HG03103 (cell line): ENCODE results near the gene CNTN6.
"Not testable (repeated sequence)": the region's sequence is repeated elsewhere in the genome, so short reads cannot be mapped to it uniquely, and the experiment has no call there.

Source experiments
- ATAC-seq: cut with Tn5 transposase; IDR thresholded peaks from one replicate; pipeline ENCODE4 v1.9.1; 2021; ENCODE audit warnings: low read depth; ENCODE audit not compliant: unreplicated experiment

The CNTN6 gene

DNA sequence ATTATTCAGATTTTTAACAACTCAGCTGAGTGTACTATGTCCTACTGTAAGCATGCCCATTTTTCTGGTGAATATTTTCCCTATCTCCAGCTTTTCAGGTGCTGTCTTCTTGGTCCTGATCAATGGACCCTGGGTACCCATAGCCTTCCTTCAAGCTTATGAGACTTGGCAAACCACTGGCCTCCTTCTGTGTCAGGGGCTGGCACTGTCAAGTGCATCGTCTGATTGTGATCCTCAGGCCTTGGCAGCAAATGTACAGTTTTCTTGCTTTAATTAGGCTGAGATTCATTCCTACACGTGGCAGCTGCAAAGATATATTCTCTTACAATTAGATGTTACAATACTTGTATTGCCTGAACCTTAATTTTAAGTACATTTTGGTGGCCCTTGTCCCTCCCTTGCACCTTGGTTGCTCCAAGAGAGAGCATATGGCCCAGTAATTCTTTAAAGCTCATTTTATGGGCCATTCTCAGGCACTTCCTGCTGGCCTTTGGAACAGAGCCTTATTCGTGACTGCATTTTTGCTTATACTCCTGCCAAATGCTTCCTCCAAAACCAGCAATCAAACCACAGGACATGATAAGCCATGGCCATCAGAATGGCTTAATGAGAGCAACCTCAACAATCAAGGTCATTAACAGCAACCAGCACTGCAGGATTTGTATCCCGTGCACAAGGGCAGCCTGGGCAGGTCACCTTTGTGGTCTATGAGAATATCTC lies 179.9 kb downstream of the CNTN6 start:
- no peak for ATAC-seq

DNA sequence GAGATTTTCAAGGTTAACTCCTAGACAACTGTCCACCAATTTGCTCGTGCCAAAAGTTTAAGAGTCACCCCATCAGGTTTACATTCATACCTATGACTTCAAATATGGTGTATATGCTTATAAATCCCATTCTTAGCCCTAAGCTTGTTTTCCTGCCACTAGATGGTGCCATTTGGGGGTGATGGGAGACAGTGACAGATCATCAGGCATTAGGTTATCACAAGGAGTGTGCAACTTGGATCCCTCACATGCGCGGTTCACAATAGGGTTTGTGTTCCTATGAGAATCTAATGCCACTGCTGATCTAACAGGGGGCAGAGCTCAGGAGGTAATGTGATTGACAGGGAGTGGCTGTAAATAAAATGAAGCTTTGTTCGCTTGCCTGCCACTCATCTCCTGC lies 182.7 kb downstream of the CNTN6 start:
- ATAC-seq = no peak

DNA sequence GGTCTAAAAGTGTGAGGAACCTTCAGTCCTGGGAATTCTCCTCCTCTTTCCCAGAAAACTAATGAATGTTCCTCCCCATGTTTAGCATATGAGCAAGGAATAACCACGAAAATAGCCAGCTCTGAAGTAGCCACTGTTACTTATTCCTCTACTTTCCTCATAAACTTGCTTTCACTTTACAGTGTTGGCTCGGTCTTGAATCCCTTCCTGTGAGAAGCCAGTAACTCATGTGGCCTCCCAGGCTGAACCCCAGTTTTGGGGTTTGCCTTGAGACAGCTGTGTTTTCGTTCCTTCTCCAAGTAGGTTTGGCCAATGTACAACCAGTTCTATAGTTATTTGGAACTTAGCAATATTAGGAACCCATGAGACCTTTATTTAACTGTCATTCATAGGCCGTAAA lies 195.0 kb downstream of the CNTN6 start:
- no peak for ATAC-seq

DNA sequence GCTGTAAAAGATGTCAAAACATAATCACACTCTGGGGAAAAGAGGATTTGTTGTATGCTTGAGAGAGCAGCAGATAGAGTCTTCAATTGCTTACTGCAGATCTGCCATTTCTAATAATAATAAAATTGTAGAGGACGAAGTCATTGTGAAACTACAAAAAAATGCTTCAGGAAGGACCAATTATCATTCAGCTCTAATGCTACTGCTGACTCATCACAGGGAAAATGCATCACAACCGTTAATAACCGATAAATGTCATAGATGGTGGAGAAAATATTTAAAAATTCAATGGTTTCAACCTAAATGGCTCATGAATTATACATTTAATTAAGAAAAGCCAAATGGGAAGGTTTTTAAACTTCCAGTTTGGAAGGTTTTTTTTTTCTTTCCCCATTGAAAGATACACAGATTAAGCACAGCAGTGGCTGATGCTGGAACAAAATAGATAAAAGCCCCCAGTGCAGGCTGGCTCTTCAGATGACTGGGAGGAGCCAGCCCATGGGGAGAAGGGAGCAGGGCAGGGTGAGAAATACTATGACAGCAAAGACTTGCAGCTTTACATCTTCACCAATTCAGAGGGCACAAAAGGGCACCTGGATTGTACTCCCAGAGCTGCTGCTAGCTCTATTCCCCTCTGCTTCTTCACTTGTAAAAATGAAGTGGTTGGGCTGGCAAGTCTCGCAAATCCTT lies 196.1 kb downstream of the CNTN6 start:
- no peak for ATAC-seq

DNA sequence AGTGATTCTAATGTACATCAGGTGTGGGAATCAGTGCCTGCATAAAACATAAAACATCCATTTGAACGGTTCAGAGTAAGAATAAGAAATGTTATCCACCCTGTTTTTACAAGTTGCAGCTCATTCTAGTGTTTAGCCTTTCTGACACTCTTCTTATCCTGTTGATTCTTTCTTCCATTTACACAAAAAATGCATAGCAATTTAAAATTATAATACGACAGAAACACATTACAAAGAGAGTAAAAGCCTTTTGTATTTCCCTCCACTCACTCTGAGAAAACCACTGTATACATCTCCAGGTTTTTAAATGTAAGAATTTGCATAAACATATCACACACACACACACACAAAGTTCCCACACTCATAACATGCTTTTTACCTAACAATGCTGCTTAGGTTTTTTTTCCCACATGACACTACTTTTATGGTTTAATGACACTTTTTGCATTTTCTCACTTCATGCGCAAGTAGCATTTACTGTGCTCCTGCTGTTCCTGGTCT lies 199.8 kb downstream of the CNTN6 start:
- no peak for ATAC-seq

DNA sequence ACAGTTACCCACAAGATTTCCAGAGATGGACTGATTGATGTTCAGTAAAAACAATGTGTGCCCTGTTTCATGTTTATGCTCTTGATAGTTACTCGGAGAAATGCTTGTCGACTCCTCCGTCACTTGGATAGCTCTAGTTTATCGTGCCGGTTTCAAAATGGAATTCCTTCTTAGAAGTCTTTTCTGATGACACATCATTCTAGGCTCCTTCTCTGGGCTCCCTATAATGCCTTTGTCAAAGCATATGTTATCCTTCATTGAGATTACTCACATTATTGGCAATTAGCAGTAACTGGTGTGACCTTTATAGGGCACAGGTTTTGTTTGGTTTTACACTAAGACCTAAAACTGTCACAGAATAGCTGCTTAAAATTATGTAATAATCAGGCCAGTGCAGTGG lies 201.8 kb downstream of the CNTN6 start:
- no peak for ATAC-seq

DNA sequence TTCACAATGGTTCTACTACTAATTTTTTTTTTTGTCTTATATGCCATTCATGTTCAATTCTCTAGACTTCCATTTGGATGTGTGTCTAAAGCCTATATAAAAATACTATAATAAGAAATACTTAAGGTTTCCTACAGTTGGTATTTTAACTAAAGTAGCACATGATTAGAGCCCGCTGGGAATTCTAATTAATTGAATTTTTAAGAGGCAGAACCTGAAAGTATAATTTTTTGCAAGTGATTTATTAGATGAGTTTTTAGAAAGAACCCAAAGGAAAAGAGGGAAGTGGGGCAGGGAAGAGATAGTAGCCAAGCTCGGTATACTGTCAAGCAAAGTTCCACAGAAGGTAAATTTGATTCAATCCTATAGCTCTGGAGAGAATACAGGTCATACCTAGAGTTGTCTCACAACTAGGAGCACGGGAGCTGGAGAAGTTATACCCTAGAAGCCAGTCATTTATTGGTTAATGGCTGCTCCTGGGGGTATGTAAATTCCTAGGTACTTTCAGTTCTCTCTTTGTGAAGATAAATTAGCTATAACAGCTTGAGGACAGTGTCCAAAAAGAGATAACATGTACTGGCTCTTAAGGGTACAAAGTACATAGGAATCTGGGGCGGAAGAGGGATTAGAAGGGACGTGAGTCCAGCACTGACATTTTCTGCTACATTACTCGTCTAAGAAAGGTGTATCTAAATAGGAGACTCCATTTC lies 225.6 kb downstream of the CNTN6 start:
- ATAC-seq = no peak

DNA sequence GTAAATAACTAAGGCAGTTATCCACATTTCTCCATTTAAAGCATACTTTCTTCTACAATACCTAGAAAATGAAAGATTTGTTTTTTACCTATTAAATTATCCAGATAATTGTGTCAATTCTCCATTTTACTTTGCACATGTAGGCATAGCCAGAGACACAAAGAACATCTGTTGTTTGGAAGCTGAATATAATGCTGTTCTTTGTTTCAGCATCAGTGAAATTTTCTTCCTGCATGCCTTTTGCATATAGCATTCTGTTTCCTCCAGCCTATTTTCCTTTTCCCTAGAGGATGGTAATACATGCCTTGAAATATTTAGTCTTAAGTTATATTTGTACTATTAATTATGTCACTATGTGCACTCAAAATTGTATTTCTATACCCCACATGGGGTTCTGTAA lies 233.7 kb downstream of the CNTN6 start:
- no peak for ATAC-seq

DNA sequence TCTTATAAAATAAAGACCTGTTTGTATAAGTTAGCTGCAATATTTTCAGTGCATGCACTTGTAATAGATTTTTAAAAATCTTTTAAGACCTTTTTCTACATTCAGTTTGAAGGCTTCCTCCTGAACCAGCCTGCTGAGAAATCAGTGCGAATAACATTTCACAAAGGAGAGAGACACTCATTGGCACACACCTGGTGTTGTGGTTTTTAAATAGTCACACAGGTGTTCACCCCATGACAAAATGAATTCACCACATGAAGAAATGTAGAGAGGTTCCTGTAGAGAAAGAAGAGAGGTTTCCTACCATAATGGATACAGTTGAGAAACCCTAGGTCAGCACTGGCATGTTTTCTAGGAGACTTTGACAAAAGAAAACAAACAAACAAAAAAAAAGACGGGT lies 237.3 kb downstream of the CNTN6 start:
- ATAC-seq = no peak

DNA sequence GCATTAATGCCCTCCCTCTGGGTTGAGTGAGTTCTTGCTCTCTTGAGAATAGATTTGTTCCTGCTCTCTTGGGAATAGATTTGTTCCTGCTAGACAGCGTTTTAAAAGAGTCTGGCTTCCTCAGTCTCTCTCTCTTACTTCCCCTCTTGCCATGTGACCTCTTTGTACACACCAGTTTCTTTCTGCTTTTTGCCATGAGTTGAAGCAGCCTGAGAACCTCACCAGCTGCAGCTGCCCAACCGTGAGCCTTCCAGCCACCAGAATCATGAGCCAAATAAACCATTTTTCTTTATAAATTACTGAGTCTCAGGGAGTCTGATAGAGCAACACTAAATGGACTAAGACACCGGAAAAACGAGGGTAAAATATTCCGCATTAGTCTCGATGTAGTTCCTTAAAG lies 253.6 kb downstream of the CNTN6 start:
- no peak for ATAC-seq

DNA sequence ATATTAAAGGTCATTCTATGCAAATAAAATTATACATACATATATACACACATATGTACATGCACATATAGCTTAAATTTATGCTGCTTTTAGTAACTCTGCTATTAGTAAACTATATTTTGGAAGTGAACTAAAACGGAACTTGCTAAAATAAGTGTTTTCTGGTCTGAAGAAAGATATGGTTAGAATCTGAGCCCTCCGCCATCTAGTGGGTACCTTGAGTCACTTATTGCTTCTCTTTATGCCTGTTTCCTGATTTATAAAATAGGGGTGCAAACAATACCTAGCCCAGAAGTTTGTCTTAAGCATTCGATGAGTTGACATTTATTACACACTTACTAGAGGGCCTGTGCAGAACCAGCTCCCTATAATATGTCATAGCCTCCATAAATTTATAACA lies 255.7 kb downstream of the CNTN6 start:
- ATAC-seq = no peak

DNA sequence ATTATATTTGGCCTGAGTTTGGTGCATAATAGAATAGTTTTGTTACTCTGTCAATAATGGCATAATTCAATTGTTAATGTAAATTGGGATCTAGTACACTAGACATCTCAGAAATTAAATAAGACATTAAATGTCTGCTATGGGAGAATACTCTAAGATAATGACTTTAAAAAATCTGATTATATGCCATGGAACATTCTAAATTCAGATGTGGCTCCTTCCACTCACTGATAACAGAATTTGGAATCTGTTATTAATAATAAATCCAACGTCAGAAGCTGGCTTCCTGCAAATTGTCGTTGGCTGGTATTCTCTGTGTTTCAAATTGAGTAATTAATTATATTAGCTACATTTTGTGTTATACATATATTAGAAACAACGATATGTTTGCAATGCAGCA lies 258.1 kb downstream of the CNTN6 start:
- no peak for ATAC-seq

DNA sequence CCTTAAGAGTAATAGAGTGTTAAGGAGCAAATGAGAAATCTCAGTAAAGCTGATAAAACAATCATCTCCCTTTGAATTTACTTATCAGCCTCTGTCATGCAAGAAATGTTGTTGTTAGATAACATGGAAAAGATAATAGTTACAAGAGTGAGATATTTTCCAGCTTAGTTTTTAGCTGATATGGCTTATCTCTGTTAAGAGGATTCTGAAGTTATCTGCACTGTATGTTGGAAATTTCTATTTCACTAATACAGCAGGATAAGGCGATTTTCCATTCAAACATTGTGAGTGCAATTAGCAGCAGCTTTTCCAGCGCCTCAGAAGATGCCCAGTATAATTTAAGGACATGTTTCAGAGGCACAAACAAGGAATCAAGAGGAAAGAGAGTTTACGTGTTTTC lies 262.9 kb downstream of the CNTN6 start:
- ATAC-seq = no peak

DNA sequence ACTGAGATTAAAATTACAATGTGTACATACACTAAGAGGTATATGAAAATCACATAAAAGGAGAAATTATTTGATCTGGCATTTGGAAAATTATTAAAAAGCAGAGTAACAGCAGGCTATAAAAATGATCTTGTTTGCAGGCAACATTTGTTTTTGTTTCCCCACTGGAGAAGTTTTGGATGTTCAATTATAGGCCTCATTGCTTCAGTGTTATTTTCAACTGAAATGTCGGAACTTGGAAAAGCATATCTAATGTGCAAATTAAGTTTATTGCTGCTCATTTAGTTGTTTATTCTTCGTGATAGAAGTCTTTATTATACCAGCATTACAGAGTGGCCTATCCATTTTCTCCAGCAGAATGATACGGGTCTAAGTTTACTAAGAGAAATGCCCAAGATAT lies 263.3 kb downstream of the CNTN6 start:
- ATAC-seq = no peak

DNA sequence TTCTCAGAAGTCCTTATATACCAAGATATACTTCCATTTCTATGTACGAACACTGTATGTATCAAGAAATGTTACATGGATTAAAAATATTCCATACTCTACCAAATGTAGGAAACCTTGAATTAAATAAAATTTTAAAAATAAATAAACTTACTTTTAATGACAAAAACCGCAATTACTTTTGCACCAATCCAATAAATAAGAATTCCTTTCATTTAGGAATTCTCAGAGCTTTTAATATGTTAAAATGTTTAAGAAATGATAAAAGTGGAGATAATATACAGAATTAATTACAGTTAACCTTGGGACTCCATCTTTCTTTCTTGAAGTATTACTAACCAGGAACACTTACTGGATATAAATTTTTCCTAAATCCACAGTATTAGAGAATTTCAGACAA lies 272.7 kb downstream of the CNTN6 start:
- no peak for ATAC-seq

DNA sequence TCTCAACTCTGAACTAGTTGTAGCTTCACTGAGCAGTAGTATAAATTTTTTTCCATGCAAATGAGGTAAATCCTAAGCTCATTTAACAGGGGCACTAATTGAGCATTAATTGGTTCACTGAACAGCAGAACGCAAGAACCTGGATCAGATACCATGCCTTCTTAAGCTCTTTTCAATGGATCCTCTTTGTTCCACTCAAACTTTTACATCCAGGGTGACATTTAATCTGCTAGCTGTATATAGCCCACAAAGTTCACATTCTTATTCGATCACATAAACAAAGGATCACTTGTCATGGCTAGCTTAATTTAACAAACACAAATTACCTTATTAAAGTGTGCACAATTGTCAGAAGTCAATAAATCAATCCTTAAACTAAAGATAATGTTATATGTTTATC lies 281.6 kb downstream of the CNTN6 start:
- ATAC-seq = no peak

DNA sequence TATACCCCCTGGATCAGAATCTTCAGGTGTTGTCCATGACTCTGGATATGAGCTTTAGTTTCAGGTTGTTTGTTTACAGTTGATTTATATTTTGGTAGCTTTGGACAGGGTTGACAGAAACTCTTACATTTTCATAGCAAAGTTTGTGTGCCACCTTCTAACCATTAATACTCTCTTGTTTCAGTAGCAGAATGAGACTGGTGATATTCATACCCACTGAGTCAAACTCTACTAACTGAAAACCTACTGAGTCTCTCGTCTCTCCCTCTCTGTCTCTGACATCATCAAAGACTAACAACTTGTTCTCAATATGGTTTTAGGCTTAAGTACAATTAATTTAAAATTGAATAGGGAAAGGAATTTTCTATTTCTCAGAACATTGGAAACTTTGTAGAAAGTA lies 282.3 kb downstream of the CNTN6 start:
- ATAC-seq = no peak

DNA sequence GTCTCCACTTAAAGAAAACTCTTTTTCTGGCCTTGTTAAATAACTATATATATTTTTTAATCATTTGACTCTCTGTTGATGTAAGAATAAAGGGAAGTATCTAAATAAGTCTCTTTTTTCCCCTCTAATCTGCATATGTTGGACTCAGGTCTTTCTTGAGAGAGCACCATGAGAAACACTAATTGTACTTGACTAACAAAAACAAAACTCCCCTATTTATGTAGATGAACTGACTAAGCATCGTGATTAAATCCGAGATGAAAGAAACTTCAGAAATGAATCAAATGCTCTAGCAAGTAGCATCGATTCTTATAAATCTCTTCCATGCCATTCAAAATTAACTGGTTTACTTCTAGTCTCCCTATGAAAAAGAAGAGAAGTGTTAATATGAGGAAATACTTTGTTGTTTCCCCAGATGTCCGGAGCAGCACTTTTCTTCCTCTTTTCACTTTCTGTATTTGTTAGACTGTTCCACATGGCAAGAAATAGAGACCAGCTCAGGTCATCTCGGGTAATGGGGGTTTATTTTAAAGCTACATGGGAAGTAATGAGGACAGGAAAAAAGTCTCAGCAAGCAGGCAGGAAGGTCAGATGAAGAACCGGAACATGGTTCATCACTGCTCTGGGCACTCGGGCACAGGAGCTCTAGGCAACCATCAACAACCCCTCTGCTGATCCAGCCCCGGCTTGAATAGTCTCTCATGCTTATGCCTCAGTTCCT lies 288.3 kb downstream of the CNTN6 start:
- peak; percentile 88 for ATAC-seq

DNA sequence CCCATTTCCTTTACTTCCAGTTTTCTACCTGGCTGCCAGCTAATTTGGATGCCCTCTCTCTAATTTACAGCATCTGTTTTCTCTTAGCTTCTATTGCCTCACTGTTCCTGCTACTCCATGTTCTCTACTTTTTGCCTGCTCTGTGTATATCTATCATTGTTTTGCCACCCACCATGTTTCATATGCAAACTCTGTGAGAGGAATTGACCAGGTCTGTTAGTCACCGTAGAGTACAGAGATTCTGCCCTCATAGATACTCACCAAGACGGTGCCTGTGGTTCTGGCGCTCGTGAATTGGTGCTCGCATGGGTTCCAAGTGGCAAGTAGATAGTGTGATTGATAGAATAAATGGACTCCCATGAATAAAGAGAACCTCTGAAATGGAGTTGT lies 288.8 kb downstream of the CNTN6 start:
- ATAC-seq = peak; percentile 26

DNA sequence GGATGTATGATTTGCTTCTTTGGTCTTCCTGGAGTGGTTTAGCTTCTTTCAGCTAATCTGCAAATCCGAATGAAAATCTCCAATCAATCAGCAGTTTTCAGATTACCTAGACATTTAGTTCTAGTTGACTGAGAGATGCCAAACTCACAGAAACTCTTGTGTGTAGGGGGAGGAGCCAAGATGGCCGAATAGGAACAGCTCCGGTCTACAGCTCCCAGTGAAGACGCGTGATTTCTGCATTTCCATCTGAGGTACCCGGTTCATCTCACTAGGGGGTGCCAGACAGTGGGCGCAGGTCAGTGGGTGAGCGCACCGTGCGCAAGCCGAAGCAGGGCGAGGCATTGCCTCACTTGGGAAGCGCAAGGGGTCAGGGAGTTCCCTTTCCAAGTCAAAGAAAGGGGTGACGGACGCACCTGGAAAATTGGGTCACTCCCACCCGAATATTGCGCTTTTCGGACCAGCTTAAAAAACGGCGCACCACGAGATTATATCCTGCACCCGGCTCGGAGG lies 294.6 kb downstream of the CNTN6 start:
- not testable (repeated sequence) for ATAC-seq

DNA sequence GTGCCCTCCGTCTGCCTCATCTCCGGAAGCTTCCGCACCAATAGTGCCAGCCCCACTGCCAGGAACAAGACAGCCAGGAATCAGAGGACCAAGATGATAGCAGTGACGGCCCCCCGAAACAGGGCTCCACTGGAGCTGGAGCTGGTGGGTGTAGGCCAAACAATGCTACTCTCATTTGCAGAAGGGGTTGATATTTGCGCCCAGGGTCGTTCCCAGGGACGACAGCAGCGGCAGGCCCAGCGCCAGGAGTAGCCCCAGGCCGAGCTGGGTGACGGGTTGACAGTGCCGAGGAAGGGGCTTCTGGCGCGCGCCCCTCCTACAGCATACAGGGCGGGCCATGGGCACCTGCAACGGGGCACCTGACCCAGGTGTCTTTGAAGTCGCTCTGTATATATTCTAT lies 301.4 kb downstream of the CNTN6 start:
- ATAC-seq = no peak
